Liver (tissue), 9 donors: Measurements from ENCODE around the gene RTN4. TPM values are rescaled to one million over a fixed set of nuclear protein-coding genes. Genes with fewer than 3 reads are reported as not detected.

Source experiments
- DNase-seq: peaks from one replicate; pipeline ENCODE4 v3.0.0-alpha.2; 2017; ENCODE audit warnings: low spot score
- H3K27ac ChIP-seq, 2 donors: one replicate each; pipeline ENCODE4 v1.7.0; 2013; ENCODE audit warnings: inconsistent platforms in 2 of 2, low read length in 2 of 2, control low read depth in 1 of 2, low read depth in 1 of 2, mild to moderate bottlenecking in 1 of 2
- H3K27me3 ChIP-seq, 4 donors: one replicate each; pipeline versions ENCODE4 v1.6.1 to v1.7.0; 2013; ENCODE audit warnings: low read length in 3 of 4, inconsistent platforms in 1 of 4, mild to moderate bottlenecking in 1 of 4, moderate library complexity in 1 of 4; ENCODE audit not compliant: control insufficient read depth in 4 of 4, insufficient read depth in 4 of 4
- H3K36me3 ChIP-seq, 4 donors: one replicate each; pipeline versions ENCODE4 v1.6.1 to v1.7.0; 2013; ENCODE audit warnings: low read length in 3 of 4, mild to moderate bottlenecking in 3 of 4, low read depth in 1 of 4, moderate library complexity in 1 of 4; ENCODE audit not compliant: control insufficient read depth in 4 of 4, insufficient read depth in 3 of 4
- H3K4me1 ChIP-seq, 4 donors: one replicate each; pipeline versions ENCODE4 v1.6.1 to v1.7.0; 2013; ENCODE audit warnings: low read length in 3 of 4, mild to moderate bottlenecking in 3 of 4, moderate library complexity in 1 of 4; ENCODE audit not compliant: control insufficient read depth in 4 of 4, insufficient read depth in 4 of 4
- H3K4me3 ChIP-seq, 3 donors: one replicate each; pipeline versions ENCODE4 v1.6.1 to v1.7.0; 2013; ENCODE audit warnings: low read length in 3 of 3, control low read depth in 1 of 3, low read depth in 1 of 3, mild to moderate bottlenecking in 1 of 3
- H3K9ac ChIP-seq, 2 donors: one replicate each; pipeline ENCODE4 v1.7.0; 2013; ENCODE audit warnings: low read length in 2 of 2, mild to moderate bottlenecking in 2 of 2, moderate library complexity in 2 of 2, control low read depth in 1 of 2, low read depth in 1 of 2
- H3K9me3 ChIP-seq, 4 donors: one replicate each; pipeline versions ENCODE4 v1.6.1 to v1.7.0; 2013; ENCODE audit warnings: low read length in 3 of 4; ENCODE audit not compliant: control insufficient read depth in 4 of 4
- EGR1 ChIP-seq, 2 donors: IDR thresholded peaks; 2 replicates each; pipeline ENCODE4 v1.6.1; 2016 to 2018; ENCODE audit warnings: antibody characterized with exemption in 2 of 2, low read depth in 2 of 2
- FOXA1 ChIP-seq: IDR thresholded peaks from 2 replicates; pipeline ENCODE4 v1.6.1; 2016; ENCODE audit warnings: antibody characterized with exemption
- FOXA2 ChIP-seq: IDR thresholded peaks from 2 replicates; pipeline ENCODE4 v1.6.1; 2016; ENCODE audit warnings: antibody characterized with exemption
- GABPA ChIP-seq, 2 donors: IDR thresholded peaks in 1 of 2; conservative IDR thresholded peaks in 1 of 2; 2 replicates each; pipeline ENCODE4 v1.6.1; 2016; ENCODE audit warnings: antibody characterized with exemption in 2 of 2, mild to moderate bottlenecking in 1 of 2, moderate library complexity in 1 of 2
- HNF4A ChIP-seq, 2 donors: conservative IDR thresholded peaks; 2 replicates each; pipeline ENCODE4 v1.6.1; 2016; ENCODE audit warnings: antibody characterized with exemption in 2 of 2, mild to moderate bottlenecking in 2 of 2
- HNF4G ChIP-seq: IDR thresholded peaks from 2 replicates; pipeline ENCODE4 v1.6.1; 2016; ENCODE audit warnings: antibody characterized with exemption
- JUND ChIP-seq, 2 donors: IDR thresholded peaks; 2 replicates each; pipeline ENCODE4 v1.6.1; 2016; ENCODE audit warnings: antibody characterized with exemption in 2 of 2
- NR2F2 ChIP-seq: IDR thresholded peaks from 2 replicates; pipeline ENCODE4 v1.6.1; 2016; ENCODE audit warnings: antibody characterized with exemption
- RAD21 ChIP-seq, 2 donors: IDR thresholded peaks; 2 replicates each; pipeline ENCODE4 v1.6.1; 2016; ENCODE audit warnings: antibody characterized with exemption in 2 of 2, mild to moderate bottlenecking in 2 of 2
- RXRA ChIP-seq, 2 donors: IDR thresholded peaks; 2 replicates each; pipeline ENCODE4 v1.6.1; 2017 to 2018; ENCODE audit warnings: antibody characterized with exemption in 2 of 2, mild to moderate bottlenecking in 1 of 2
- SP1 ChIP-seq: IDR thresholded peaks from 2 replicates; pipeline ENCODE4 v1.6.1; 2018; ENCODE audit warnings: antibody characterized with exemption, mild to moderate bottlenecking
- TAF1 ChIP-seq: conservative IDR thresholded peaks from 2 replicates; pipeline ENCODE4 v1.6.1; 2016; ENCODE audit warnings: antibody characterized with exemption, mild to moderate bottlenecking
- YY1 ChIP-seq: IDR thresholded peaks from 2 replicates; pipeline ENCODE4 v1.6.1; 2016; ENCODE audit warnings: antibody characterized with exemption, mild to moderate bottlenecking
- WGBS: extraction: QIAGEN DNeasy Blood & Tissue Kit; methylation state at CpG from one replicate; pipeline ENCODE4 v1.1.7; 2013; 5-methylcytosine and 5-hydroxymethylcytosine counted together
- polyA plus RNA-seq, 2 donors: library from polyadenylated mRNA; stranded (reverse) in 1 of 2; unstranded in 1 of 2; fragments of 200-250 nt in 1 of 2; fragments of >200 nt in 1 of 2; fragmentation: Nextera tagmentation in 1 of 2; extraction: Ambion mirVana in 1 of 2; gene quantifications; one replicate each; pipeline versions ENCODE4 v1.2.1 to v1.2.3, GENCODE V29; 2013 to 2015
- total RNA-seq, 2 donors: library from RNA; depleted of rRNA; stranded (reverse); fragments of >200 nt; gene quantifications; one replicate each; pipeline ENCODE4 v1.2.3, GENCODE V29; 2014
- TF ChIP-seq, protein P1 (sequence below): IDR thresholded peaks from 2 replicates; pipeline ENCODE4 v1.6.1; 2016; ENCODE audit warnings: antibody characterized with exemption
- TF ChIP-seq, protein P2 (sequence below): IDR thresholded peaks from 2 replicates; pipeline ENCODE4 v1.6.1; 2016; ENCODE audit warnings: antibody characterized with exemption
- TF ChIP-seq, protein P3 (sequence below): fragments of 150-350 bp; IDR thresholded peaks from 2 replicates; pipeline ENCODE4 v1.5.1; 2017; ENCODE audit warnings: improper control_type of control experiment, low read depth, low read length; ENCODE audit not compliant: missing input control
- TF ChIP-seq, protein P4 (sequence below): IDR thresholded peaks from 2 replicates; pipeline ENCODE4 v1.6.1; 2016; ENCODE audit warnings: antibody characterized with exemption, mild to moderate bottlenecking
- donor health status: healthy.
- donor health status: healthy.
- donor health status: healthy.
- donor health status: healthy.
- donor health status: healthy.

RTN4 gene
- total and polyA plus RNA-seq, 4 donors, result 73.5 to 348 (median 151) TPM

DNA sequence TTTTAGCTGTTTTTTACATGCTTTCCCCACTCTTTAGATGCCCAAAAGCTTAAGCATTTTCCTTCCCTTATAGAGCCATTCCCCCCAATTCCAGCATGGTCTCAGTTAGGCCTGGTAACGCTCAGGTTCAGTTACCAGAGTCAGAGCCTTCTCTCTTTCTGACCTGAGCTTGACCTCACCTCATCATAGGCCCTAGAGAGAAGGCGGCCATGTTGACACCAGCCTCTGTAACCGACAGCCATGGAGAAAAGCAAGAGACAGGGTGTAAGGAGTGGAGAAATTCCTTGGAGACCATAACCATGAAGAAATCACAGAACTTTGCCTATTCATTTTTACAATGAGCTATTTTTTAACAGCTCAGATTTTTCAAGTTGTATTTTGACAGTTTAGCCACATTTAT, 99.4 kb downstream of the RTN4 start:
- no peaks in the 10 kb centered on the region for H3K27me3 ChIP-seq
- no peak for TF ChIP-seq FOXA1
- no peak for TF ChIP-seq RAD21 (IDR thresholded peaks at IDR 0.05)
- TF ChIP-seq HNF4A (conservative IDR thresholded peaks at IDR 0.05), result no peak
- TF ChIP-seq, protein P1, sequence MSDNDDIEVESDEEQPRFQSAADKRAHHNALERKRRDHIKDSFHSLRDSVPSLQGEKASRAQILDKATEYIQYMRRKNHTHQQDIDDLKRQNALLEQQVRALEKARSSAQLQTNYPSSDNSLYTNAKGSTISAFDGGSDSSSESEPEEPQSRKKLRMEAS, result no peak
- no peak for TF ChIP-seq SP1
- TF ChIP-seq, protein P2, sequence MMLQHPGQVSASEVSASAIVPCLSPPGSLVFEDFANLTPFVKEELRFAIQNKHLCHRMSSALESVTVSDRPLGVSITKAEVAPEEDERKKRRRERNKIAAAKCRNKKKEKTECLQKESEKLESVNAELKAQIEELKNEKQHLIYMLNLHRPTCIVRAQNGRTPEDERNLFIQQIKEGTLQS, result no peak
- TF ChIP-seq YY1, result no peak
- TF ChIP-seq EGR1 (IDR thresholded peaks at IDR 0.05; ENCODE audit: low read depth in 2 of 2), result no peak
- TF ChIP-seq NR2F2, result no peak
- TF ChIP-seq, protein P3, sequence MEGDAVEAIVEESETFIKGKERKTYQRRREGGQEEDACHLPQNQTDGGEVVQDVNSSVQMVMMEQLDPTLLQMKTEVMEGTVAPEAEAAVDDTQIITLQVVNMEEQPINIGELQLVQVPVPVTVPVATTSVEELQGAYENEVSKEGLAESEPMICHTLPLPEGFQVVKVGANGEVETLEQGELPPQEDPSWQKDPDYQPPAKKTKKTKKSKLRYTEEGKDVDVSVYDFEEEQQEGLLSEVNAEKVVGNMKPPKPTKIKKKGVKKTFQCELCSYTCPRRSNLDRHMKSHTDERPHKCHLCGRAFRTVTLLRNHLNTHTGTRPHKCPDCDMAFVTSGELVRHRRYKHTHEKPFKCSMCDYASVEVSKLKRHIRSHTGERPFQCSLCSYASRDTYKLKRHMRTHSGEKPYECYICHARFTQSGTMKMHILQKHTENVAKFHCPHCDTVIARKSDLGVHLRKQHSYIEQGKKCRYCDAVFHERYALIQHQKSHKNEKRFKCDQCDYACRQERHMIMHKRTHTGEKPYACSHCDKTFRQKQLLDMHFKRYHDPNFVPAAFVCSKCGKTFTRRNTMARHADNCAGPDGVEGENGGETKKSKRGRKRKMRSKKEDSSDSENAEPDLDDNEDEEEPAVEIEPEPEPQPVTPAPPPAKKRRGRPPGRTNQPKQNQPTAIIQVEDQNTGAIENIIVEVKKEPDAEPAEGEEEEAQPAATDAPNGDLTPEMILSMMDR, result no peak
- TF ChIP-seq, protein P4, sequence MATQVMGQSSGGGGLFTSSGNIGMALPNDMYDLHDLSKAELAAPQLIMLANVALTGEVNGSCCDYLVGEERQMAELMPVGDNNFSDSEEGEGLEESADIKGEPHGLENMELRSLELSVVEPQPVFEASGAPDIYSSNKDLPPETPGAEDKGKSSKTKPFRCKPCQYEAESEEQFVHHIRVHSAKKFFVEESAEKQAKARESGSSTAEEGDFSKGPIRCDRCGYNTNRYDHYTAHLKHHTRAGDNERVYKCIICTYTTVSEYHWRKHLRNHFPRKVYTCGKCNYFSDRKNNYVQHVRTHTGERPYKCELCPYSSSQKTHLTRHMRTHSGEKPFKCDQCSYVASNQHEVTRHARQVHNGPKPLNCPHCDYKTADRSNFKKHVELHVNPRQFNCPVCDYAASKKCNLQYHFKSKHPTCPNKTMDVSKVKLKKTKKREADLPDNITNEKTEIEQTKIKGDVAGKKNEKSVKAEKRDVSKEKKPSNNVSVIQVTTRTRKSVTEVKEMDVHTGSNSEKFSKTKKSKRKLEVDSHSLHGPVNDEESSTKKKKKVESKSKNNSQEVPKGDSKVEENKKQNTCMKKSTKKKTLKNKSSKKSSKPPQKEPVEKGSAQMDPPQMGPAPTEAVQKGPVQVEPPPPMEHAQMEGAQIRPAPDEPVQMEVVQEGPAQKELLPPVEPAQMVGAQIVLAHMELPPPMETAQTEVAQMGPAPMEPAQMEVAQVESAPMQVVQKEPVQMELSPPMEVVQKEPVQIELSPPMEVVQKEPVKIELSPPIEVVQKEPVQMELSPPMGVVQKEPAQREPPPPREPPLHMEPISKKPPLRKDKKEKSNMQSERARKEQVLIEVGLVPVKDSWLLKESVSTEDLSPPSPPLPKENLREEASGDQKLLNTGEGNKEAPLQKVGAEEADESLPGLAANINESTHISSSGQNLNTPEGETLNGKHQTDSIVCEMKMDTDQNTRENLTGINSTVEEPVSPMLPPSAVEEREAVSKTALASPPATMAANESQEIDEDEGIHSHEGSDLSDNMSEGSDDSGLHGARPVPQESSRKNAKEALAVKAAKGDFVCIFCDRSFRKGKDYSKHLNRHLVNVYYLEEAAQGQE, result no peak
- no peak for TF ChIP-seq GABPA (IDR thresholded peaks at IDR 0.05 in 1 of 2, conservative IDR thresholded peaks at IDR 0.05 in 1 of 2)
- TF ChIP-seq HNF4G, result no peak
- no peak for TF ChIP-seq JUND (IDR thresholded peaks at IDR 0.05)
- TF ChIP-seq TAF1, result no peak
- no peak for TF ChIP-seq RXRA (IDR thresholded peaks at IDR 0.05)
- peaks cover 0 to 6% (median 1%) of the 10 kb centered on the region in 4 donors for H3K4me1 ChIP-seq
- no peak overlapping the region for H3K9ac ChIP-seq
- H3K36me3 ChIP-seq, result no peaks in the 10 kb centered on the region
- no peaks in the 10 kb centered on the region for H3K9me3 ChIP-seq
- no peak overlapping the region for H3K4me3 ChIP-seq
- 96% methylated on average over 3 of the region's 3 CpGs for WGBS
- H3K27ac ChIP-seq, result no peak overlapping the region
- DNase-seq, result no peak

DNA sequence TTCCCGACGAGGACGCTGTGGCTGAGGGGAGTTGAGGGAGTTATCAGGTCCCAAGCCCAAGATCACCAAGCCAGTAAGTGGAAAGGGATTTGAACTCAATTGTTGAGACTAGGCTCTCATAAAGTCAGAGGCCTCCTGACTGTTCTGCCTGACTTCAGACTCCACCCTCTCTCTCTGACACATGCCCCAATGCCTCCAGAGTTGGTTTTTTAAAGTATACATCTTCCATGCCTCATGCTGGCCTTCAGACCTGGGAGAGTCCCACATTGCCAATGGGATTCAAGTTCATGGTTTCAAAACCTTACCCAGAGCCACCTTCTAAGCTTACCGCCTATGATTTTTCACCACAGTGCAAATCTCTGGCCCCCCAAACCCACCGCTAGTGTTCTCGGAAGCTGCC, 100.8 kb downstream of the RTN4 start:
- Histone ChIP-seq H3K36me3 (no peaks in the 10 kb centered on the region), H3K27ac (no peak overlapping the region), H3K4me1 (peaks cover 0 to 2% (median 0%) of the 10 kb centered on the region in 4 donors), H3K4me3 (no peak overlapping the region), H3K27me3 (no peaks in the 10 kb centered on the region), H3K9ac (no peak overlapping the region), H3K9me3 (no peaks in the 10 kb centered on the region)
- WGBS, result 95% methylated on average over 6 of the region's 6 CpGs
- DNase-seq, result no peak
- TF ChIP-seq EGR1 (IDR thresholded peaks at IDR 0.05; ENCODE audit: low read depth in 2 of 2), result no peak
- TF ChIP-seq HNF4A (conservative IDR thresholded peaks at IDR 0.05), result no peak
- TF ChIP-seq FOXA1, result no peak
- no peak for TF ChIP-seq FOXA2
- no peak for TF ChIP-seq YY1
- no peak for TF ChIP-seq TAF1
